ENCODE results near the gene UBE2G1. TPM values are rescaled to one million over a fixed set of nuclear protein-coding genes. Genes with fewer than 3 reads are reported as not detected.

Gene UBE2G1
- total RNA-seq, 1 donor = 45.3 TPM

DNA sequence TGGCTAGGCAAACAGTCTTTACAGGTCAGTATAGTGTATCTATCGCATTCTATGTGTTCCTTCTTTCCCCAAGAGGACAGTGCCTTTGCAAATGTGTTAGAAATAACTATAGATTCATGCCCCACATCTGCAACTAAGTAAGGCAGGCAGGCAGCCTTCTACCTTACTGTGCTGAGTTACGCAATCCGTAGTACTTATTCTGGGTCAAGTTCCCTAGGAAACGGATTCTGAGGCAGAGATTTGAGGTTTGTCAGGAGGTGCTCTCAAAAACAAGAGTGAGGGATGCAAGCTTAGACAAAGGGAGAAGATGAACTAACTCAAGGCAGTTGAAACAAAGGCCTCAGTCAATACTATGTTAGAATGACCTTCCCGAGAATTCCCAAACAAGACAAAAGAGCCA, 90.0 kb downstream of the UBE2G1 start:
- DNase-seq (ENCODE audit: low read depth) = peak; percentile 50
- H3K4me3 ChIP-seq (ENCODE audit: low read depth, low read length) = no peak overlapping the region
- TF ChIP-seq, protein P1, sequence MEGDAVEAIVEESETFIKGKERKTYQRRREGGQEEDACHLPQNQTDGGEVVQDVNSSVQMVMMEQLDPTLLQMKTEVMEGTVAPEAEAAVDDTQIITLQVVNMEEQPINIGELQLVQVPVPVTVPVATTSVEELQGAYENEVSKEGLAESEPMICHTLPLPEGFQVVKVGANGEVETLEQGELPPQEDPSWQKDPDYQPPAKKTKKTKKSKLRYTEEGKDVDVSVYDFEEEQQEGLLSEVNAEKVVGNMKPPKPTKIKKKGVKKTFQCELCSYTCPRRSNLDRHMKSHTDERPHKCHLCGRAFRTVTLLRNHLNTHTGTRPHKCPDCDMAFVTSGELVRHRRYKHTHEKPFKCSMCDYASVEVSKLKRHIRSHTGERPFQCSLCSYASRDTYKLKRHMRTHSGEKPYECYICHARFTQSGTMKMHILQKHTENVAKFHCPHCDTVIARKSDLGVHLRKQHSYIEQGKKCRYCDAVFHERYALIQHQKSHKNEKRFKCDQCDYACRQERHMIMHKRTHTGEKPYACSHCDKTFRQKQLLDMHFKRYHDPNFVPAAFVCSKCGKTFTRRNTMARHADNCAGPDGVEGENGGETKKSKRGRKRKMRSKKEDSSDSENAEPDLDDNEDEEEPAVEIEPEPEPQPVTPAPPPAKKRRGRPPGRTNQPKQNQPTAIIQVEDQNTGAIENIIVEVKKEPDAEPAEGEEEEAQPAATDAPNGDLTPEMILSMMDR (IDR thresholded peaks at IDR 0.05; ENCODE audit: insufficient read depth, low read depth, low read length) = no peak

GRCh38 chr17:4272972-4273368, 93.5 kb downstream of the UBE2G1 start:
- no peak overlapping the region for H3K4me3 ChIP-seq (ENCODE audit: low read depth, low read length)
- TF ChIP-seq, protein P1 (IDR thresholded peaks at IDR 0.05; ENCODE audit: insufficient read depth, low read depth, low read length) = no peak
- no peak for DNase-seq (ENCODE audit: low read depth)

GRCh38 chr17:4272213-4272971, 94.1 kb downstream of the UBE2G1 start:
- no peak for DNase-seq (ENCODE audit: low read depth)
- TF ChIP-seq, protein P1 (IDR thresholded peaks at IDR 0.05; ENCODE audit: insufficient read depth, low read depth, low read length) = no peak
- no peak overlapping the region for H3K4me3 ChIP-seq (ENCODE audit: low read depth, low read length)

DNA sequence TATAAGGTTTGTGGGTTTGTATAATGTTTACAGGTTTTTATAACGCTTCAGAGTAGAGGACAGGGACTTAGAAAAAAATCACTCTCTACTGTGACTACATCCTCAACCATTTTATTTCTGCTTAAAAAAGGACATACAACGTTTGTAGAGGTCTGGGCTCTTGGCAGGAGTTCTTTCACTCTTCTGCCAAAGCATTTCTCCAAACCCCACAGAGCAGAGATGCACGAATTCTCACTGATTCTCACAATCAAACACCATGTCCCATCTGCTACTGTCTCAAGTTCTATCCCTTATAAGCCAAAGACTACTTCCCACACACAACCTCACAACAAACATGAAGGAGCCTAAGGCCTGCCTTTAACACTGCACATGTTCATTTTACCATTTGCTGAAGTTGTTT, 95.7 kb downstream of the UBE2G1 start:
- DNase-seq (ENCODE audit: low read depth) = no peak
- TF ChIP-seq, protein P1 (IDR thresholded peaks at IDR 0.05; ENCODE audit: insufficient read depth, low read depth, low read length) = no peak
- H3K4me3 ChIP-seq (ENCODE audit: low read depth, low read length) = no peak overlapping the region

- H3K4me3 ChIP-seq (ENCODE audit: low read depth, low read length) = no peak overlapping the region
- no peak for DNase-seq (ENCODE audit: low read depth)
- TF ChIP-seq, protein P1 (IDR thresholded peaks at IDR 0.05; ENCODE audit: insufficient read depth, low read depth, low read length) = no peak
Observed at GRCh38 chr17:4269915-4270314, 96.6 kb downstream of the UBE2G1 start.

- H3K4me3 ChIP-seq (ENCODE audit: low read depth, low read length) = no peak overlapping the region
- TF ChIP-seq, protein P1 (IDR thresholded peaks at IDR 0.05; ENCODE audit: insufficient read depth, low read depth, low read length) = no peak
- DNase-seq (ENCODE audit: low read depth) = no peak
Observed at GRCh38 chr17:4267402-4267801, 99.1 kb downstream of the UBE2G1 start.

GRCh38 chr17:4266550-4266949, 99.9 kb downstream of the UBE2G1 start:
- TF ChIP-seq, protein P1 (IDR thresholded peaks at IDR 0.05; ENCODE audit: insufficient read depth, low read depth, low read length) = no peak
- H3K4me3 ChIP-seq (ENCODE audit: low read depth, low read length) = no peak overlapping the region
- no peak for DNase-seq (ENCODE audit: low read depth)
